Heart right ventricle (tissue), 16 donors: ENCODE results near the gene AHSP. TPM values are rescaled to one million over a fixed set of nuclear protein-coding genes. Genes with fewer than 3 reads are reported as not detected.
A peak's percentile ranks its signal among the peaks of the same experiment; 100 is the strongest.

ENCODE experiments used
- ATAC-seq, 8 donors: fragments of 200-7000 bp; cut with Tn5 transposase; one replicate each; pipeline ENCODE4 v1.9.1; 2020; ENCODE audit warnings: mild to moderate bottlenecking in 8 of 8, moderate library complexity in 8 of 8, moderate number of reproducible peaks in 1 of 8
- DNase-seq, 2 donors: peaks; one replicate each; pipeline ENCODE4 v3.0.0-alpha.2; 2020
- H3K27ac ChIP-seq, 10 donors: fragments of 200-600 bp; sonication (generic) in 2 of 10; one replicate each; pipeline versions ENCODE4 v1.5.0 to v1.8.0; 2020 to 2022; ENCODE audit warnings: mild to moderate bottlenecking in 3 of 10
- H3K27me3 ChIP-seq, 7 donors: fragments of 200-600 bp; one replicate each; pipeline ENCODE4 v1.8.0; 2021 to 2022; ENCODE audit warnings: mild to moderate bottlenecking in 2 of 7
- H3K36me3 ChIP-seq, 9 donors: fragments of 200-600 bp; sonication (generic) in 1 of 9; one replicate each; pipeline versions ENCODE4 v1.5.0 to v1.8.0; 2020 to 2022; ENCODE audit warnings: mild to moderate bottlenecking in 2 of 9
- H3K4me1 ChIP-seq, 9 donors: fragments of 200-600 bp; sonication (generic) in 1 of 9; one replicate each; pipeline versions ENCODE4 v1.5.0 to v1.8.0; 2020 to 2022; ENCODE audit warnings: mild to moderate bottlenecking in 4 of 9
- H3K4me3 ChIP-seq, 10 donors: fragments of 200-600 bp; sonication (generic) in 2 of 10; one replicate each; pipeline versions ENCODE4 v1.5.0 to v1.8.0; 2020 to 2022; ENCODE audit warnings: mild to moderate bottlenecking in 7 of 10, moderate library complexity in 2 of 10
- H3K9me3 ChIP-seq, 11 donors: fragments of 200-600 bp in 10 of 11; sonication (generic) in 2 of 11; one replicate each; pipeline versions ENCODE4 v1.5.0 to v1.8.0; 2013 to 2022; ENCODE audit warnings: mild to moderate bottlenecking in 2 of 11, control low read depth in 1 of 11, moderate library complexity in 1 of 11
- CTCF ChIP-seq, 9 donors: fragments of 200-600 bp; sonication (generic) in 2 of 9; IDR thresholded peaks; one replicate each; pipeline versions ENCODE4 v1.5.0 to v1.8.0; 2021 to 2022; ENCODE audit warnings: antibody characterized with exemption in 9 of 9, mild to moderate bottlenecking in 5 of 9, moderate library complexity in 1 of 9
- WGBS, 2 donors: extraction: QIAGEN DNeasy Blood & Tissue Kit; methylation state at CpG; one replicate each; pipeline ENCODE4 v1.1.7; 2013; ENCODE audit warnings: inconsistent platforms in 1 of 2; 5-methylcytosine and 5-hydroxymethylcytosine counted together
- intact Hi-C, 10 donors: fragments of 100-400 bp; cut with DNase I; formaldehyde crosslinking; loops; one replicate each; pipeline versions ENCODE4 v1.11.1 to v1.14.2; 2022
- polyA plus RNA-seq, 2 donors: library from polyadenylated mRNA; stranded (reverse); fragments of 200-250 nt; gene quantifications; one replicate each; pipeline ENCODE4 v1.2.3, GENCODE V29; 2013
- total RNA-seq, 10 donors: library from RNA; stranded (reverse); fragmentation: NEBNext Ultra II Directional in 3 of 10; extraction: Animal tissue kit (Norgen Biotek cat#: 25700) in 3 of 10; gene quantifications; one replicate each; pipeline versions ENCODE4 v1.2.1 to v1.2.4, GENCODE V29; 2021 to 2023
- donor health status: Arrhythmogenic right ventricular cardiomyopathy.
- donor health status: ischemic (EF 13 %, LVEDD 7.1; RV severe dilation, severe dysfunction).
- donor health status: healthy with polysubstance abuse.
- donor health status: DM: no; HTN: yes; CAD: no.
- donor health status: DM: no; HTN: no; CAD: no.
- donor health status: ischemic (EF 25% LVEDD 6.9; RV normal size, moderate dysfunction).
- donor health status: ischemic (EF 25% LVEDD 5.7; RV mildly dilated, moderate dysfunction).
- donor health status: healthy.
- donor health status: DM: yes; HTN: yes; CAD: no.
- donor health status: Ischemic cardiomyopathy.
- donor health status: ischemic (EF 35%, LVEDD 5.7; RV mildly dilated, moderate dysfunction).
- donor health status: nonischemic (EF 11% LVEDD 7.7; RV severe dilation, severe dysfunction).
- donor health status: DM: yes; HTN: yes; CAD: no.
- donor health status: PGD.
- donor health status: ischemic (EF 29% LVEDD 5.4; RV normal size, mild dysfunction).
- donor health status: nonischemic (EF 23%, LVEDD 6.1; RV moderate dilation, normal function).

The AHSP gene
- total and polyA plus RNA-seq, 12 donors: not detected

DNA sequence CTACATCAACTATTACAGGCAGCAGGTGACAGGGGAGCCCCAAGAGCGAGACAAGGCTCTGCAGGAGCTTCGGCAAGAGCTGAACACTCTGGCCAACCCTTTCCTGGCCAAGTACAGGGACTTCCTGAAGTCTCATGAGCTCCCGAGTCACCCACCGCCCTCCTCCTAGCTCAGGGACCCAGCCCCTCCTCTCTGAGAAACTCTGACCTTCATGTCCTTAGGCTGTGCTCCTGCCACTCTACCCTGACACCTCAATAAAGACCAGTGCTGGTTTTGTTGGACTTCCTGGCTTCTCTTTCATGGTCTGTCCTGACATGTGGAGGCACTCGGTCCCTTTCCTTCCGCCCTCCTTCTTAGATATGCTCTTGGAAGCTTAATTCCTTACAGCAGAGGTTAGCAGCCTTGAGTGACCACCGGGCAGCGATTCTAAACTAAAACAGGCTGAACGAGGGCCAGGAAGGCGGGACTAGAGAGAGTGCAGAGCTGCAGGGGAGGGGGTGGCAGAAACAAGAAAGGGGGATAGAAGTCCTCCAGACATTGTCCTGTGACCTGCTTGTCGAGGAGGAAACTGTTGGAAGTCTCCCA is 915 bp downstream of the AHSP start:
- Histone ChIP-seq H3K9me3 (no peaks in the 10 kb centered on the region), H3K27me3 (peaks cover 0 to 65% (median 50%) of the 10 kb centered on the region in 7 donors), H3K27ac (no peak overlapping the region), H3K4me1 (peaks cover 0 to 13% (median 6%) of the 10 kb centered on the region in 9 donors), H3K4me3 (peak overlapping the region in 9 of 10 donors; percentile 2 to 54 (median 38)), H3K36me3 (no peaks in the 10 kb centered on the region)
- intact Hi-C loops: no loop called here
- WGBS, 2 donors: 26 to 29% methylated on average over 11 of the region's 11 CpGs
- TF ChIP-seq CTCF (IDR thresholded peaks at IDR 0.05): no peak
- DNase-seq: no peak
- no peak for ATAC-seq

GRCh38 chr16:31529108-31529936 is 1.6 kb downstream of the AHSP start:
- intact Hi-C loops: no loop called here
- no peaks in the 10 kb centered on the region for H3K36me3 ChIP-seq
- ATAC-seq: peak in 2 of 8 donors; percentile 23 to 25
- WGBS, 2 donors: 2% methylated on average over 46 to 52 of the region's 52 CpGs
- H3K4me1 ChIP-seq: peaks cover 0 to 13% (median 6%) of the 10 kb centered on the region in 9 donors
- peak overlapping the region; percentile 2 to 54 (median 38) for H3K4me3 ChIP-seq
- H3K27ac ChIP-seq: no peak overlapping the region
- TF ChIP-seq CTCF (IDR thresholded peaks at IDR 0.05): no peak
- no peak for DNase-seq
- H3K9me3 ChIP-seq: no peaks in the 10 kb centered on the region
- peaks cover 0 to 71% (median 57%) of the 10 kb centered on the region in 7 donors for H3K27me3 ChIP-seq

GRCh38 chr16:31529937-31530312 is 2.2 kb downstream of the AHSP start:
- peaks cover 0 to 75% (median 63%) of the 10 kb centered on the region in 7 donors for H3K27me3 ChIP-seq
- no peak for TF ChIP-seq CTCF (IDR thresholded peaks at IDR 0.05)
- intact Hi-C loops: no loop called here
- H3K4me1 ChIP-seq: peaks cover 0 to 13% (median 6%) of the 10 kb centered on the region in 9 donors
- no peak overlapping the region for H3K27ac ChIP-seq
- WGBS, 2 donors: 24 to 31% methylated on average over 17 of the region's 17 CpGs
- no peaks in the 10 kb centered on the region for H3K9me3 ChIP-seq
- H3K36me3 ChIP-seq: no peaks in the 10 kb centered on the region
- ATAC-seq: no peak
- no peak for DNase-seq
- peak overlapping the region in 9 of 10 donors; percentile 2 to 54 (median 38) for H3K4me3 ChIP-seq

DNA sequence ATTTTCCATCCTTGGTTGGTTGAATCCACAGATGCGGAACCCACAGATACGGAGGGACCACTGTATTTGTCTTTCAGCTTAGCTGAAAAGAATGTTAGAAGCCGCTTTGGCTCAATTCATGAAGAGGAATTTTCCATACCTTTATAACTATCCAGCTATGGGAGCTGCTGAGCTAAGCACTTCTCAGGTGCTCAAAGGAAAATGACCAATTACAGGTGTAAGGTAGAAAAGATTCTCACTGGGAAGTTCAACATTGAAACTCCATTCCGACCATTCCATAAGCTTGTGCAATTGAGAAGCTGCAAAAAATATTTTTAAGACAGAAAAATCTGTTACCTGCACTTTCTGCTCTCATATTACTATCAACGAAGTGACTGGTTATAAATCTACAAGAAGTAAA is 2.7 kb downstream of the AHSP start:
- intact Hi-C loops: no loop called here
- Histone ChIP-seq H3K27ac (no peak overlapping the region), H3K4me1 (peaks cover 0 to 13% (median 6%) of the 10 kb centered on the region in 9 donors), H3K36me3 (no peaks in the 10 kb centered on the region), H3K9me3 (no peaks in the 10 kb centered on the region), H3K27me3 (peaks cover 0 to 79% (median 63%) of the 10 kb centered on the region in 7 donors), H3K4me3 (no peak overlapping the region)
- DNase-seq (no peak), ATAC-seq (no peak)
- WGBS, 2 donors: 74 to 76% methylated on average over 5 of the region's 5 CpGs
- no peak for TF ChIP-seq CTCF (IDR thresholded peaks at IDR 0.05)
